HG02571 (cell line): ENCODE measurements around the gene CYTH2.
A peak's percentile ranks its signal among the peaks of the same experiment; 100 is the strongest.
"Not testable (repeated sequence)": the region's sequence is repeated elsewhere in the genome, so short reads cannot be mapped to it uniquely, and the experiment has no call there.

ENCODE experiments used
- ATAC-seq: cut with Tn5 transposase; IDR thresholded peaks from one replicate; pipeline ENCODE4 v1.9.1; 2021; ENCODE audit warnings: mild to moderate bottlenecking, moderate library complexity; ENCODE audit not compliant: unreplicated experiment

Gene CYTH2

GRCh38 chr19:48476176-48476575, 7.0 kb downstream of the CYTH2 start:
- ATAC-seq, result no peak

- no peak for ATAC-seq
Measured at GRCh38 chr19:48477067-48477685, 8.0 kb downstream of the CYTH2 start.

GRCh38 chr19:48477698-48478338, 8.6 kb downstream of the CYTH2 start:
- no peak for ATAC-seq

- ATAC-seq, result no peak
Measured at GRCh38 chr19:48478339-48479256, 9.4 kb downstream of the CYTH2 start.

- no peak for ATAC-seq
Measured at GRCh38 chr19:48479686-48480085, 10.5 kb downstream of the CYTH2 start.

- no peak for ATAC-seq
Measured at GRCh38 chr19:48480183-48480557, 11.0 kb downstream of the CYTH2 start.

- ATAC-seq, result no peak
Measured at GRCh38 chr19:48480558-48481500, 11.7 kb downstream of the CYTH2 start.

GRCh38 chr19:48481846-48482639, 12.9 kb downstream of the CYTH2 start:
- ATAC-seq, result no peak

GRCh38 chr19:48483301-48483700, 14.1 kb downstream of the CYTH2 start:
- no peak for ATAC-seq

GRCh38 chr19:48484247-48484893, 15.2 kb downstream of the CYTH2 start:
- no peak for ATAC-seq

GRCh38 chr19:48484931-48485612, 15.9 kb downstream of the CYTH2 start:
- no peak for ATAC-seq

- not testable (repeated sequence) for ATAC-seq
Measured at GRCh38 chr19:48486706-48487105, 17.5 kb downstream of the CYTH2 start.

GRCh38 chr19:48487544-48487943, 18.4 kb downstream of the CYTH2 start:
- ATAC-seq, result no peak

GRCh38 chr19:48487948-48488347, 18.8 kb downstream of the CYTH2 start:
- ATAC-seq, result no peak

- not testable (repeated sequence) for ATAC-seq
Measured at GRCh38 chr19:48488478-48488877, 19.3 kb downstream of the CYTH2 start.

GRCh38 chr19:48489608-48490216, 20.5 kb downstream of the CYTH2 start:
- peak; percentile 36 for ATAC-seq

GRCh38 chr19:48490981-48491792, 22.0 kb downstream of the CYTH2 start:
- ATAC-seq, result no peak

GRCh38 chr19:48491793-48492123, 22.6 kb downstream of the CYTH2 start:
- no peak for ATAC-seq
